ENCODE measurements around the gene CHD6.

CHD6 gene

GRCh38 chr20:41574802-41575389 lies 43.3 kb downstream of the CHD6 start:
- peaks cover 58% of the 10 kb centered on the region for H3K4me1 Mint-ChIP-seq
- ATAC-seq (no peak), DNase-seq (ENCODE audit: low spot score in 2 of 2) (no peak)
- H3K4me3 Mint-ChIP-seq, result no peak overlapping the region
- H3K27ac Mint-ChIP-seq, result no peak overlapping the region
- H3K36me3 Mint-ChIP-seq, result no peaks in the 10 kb centered on the region
- peaks cover 2% of the 10 kb centered on the region for H3K9me3 Mint-ChIP-seq

- Mint-ChIP-seq H3K9me3 (peaks cover 2% of the 10 kb centered on the region), H3K36me3 (no peaks in the 10 kb centered on the region), H3K27ac (no peak overlapping the region), H3K4me1 (peaks cover 58% of the 10 kb centered on the region), H3K4me3 (no peak overlapping the region)
- ATAC-seq, result no peak
- no peak for DNase-seq (ENCODE audit: low spot score in 2 of 2)
Observed at GRCh38 chr20:41573955-41574354, 44.2 kb downstream of the CHD6 start.

- no peaks in the 10 kb centered on the region for H3K36me3 Mint-ChIP-seq
- no peak overlapping the region for H3K27ac Mint-ChIP-seq
- no peak overlapping the region for H3K4me3 Mint-ChIP-seq
- peaks cover 47% of the 10 kb centered on the region for H3K4me1 Mint-ChIP-seq
- no peak for ATAC-seq
- peaks cover 2% of the 10 kb centered on the region for H3K9me3 Mint-ChIP-seq
- DNase-seq (ENCODE audit: low spot score in 2 of 2), result no peak
Observed at GRCh38 chr20:41572010-41572572, 46.1 kb downstream of the CHD6 start.

- ATAC-seq, result no peak
- no peaks in the 10 kb centered on the region for H3K36me3 Mint-ChIP-seq
- H3K27ac Mint-ChIP-seq, result peak overlapping the region; percentile 60
- no peak for DNase-seq (ENCODE audit: low spot score in 2 of 2)
- H3K4me1 Mint-ChIP-seq, result peaks cover 47% of the 10 kb centered on the region
- H3K9me3 Mint-ChIP-seq, result peaks cover 2% of the 10 kb centered on the region
- H3K4me3 Mint-ChIP-seq, result no peak overlapping the region
Observed at GRCh38 chr20:41571006-41571405, 47.2 kb downstream of the CHD6 start.

- Mint-ChIP-seq H3K36me3 (no peaks in the 10 kb centered on the region), H3K4me3 (no peak overlapping the region), H3K9me3 (peaks cover 2% of the 10 kb centered on the region), H3K27ac (peak overlapping the region; percentile 60), H3K4me1 (peaks cover 51% of the 10 kb centered on the region)
- DNase-seq (ENCODE audit: low spot score in 2 of 2) (no peak), ATAC-seq (no peak)
Observed at GRCh38 chr20:41570557-41570956, 47.6 kb downstream of the CHD6 start.

GRCh38 chr20:41567615-41568014 lies 50.6 kb downstream of the CHD6 start:
- H3K9me3 Mint-ChIP-seq, result no peaks in the 10 kb centered on the region
- H3K4me1 Mint-ChIP-seq, result peaks cover 52% of the 10 kb centered on the region
- DNase-seq (ENCODE audit: low spot score in 2 of 2) (no peak), ATAC-seq (no peak)
- no peaks in the 10 kb centered on the region for H3K36me3 Mint-ChIP-seq
- no peak overlapping the region for H3K4me3 Mint-ChIP-seq
- H3K27ac Mint-ChIP-seq, result no peak overlapping the region

GRCh38 chr20:41566896-41567527 lies 51.2 kb downstream of the CHD6 start:
- DNase-seq (ENCODE audit: low spot score in 2 of 2) (no peak), ATAC-seq (no peak)
- Mint-ChIP-seq H3K4me3 (no peak overlapping the region), H3K27ac (no peak overlapping the region), H3K4me1 (peaks cover 49% of the 10 kb centered on the region), H3K9me3 (no peaks in the 10 kb centered on the region), H3K36me3 (no peaks in the 10 kb centered on the region)

- H3K4me1 Mint-ChIP-seq, result peaks cover 69% of the 10 kb centered on the region
- no peak overlapping the region for H3K4me3 Mint-ChIP-seq
- H3K9me3 Mint-ChIP-seq, result no peaks in the 10 kb centered on the region
- H3K27ac Mint-ChIP-seq, result no peak overlapping the region
- no peak for DNase-seq (ENCODE audit: low spot score in 2 of 2)
- ATAC-seq, result no peak
- H3K36me3 Mint-ChIP-seq, result no peaks in the 10 kb centered on the region
Observed at GRCh38 chr20:41563087-41563486, 55.1 kb downstream of the CHD6 start.

GRCh38 chr20:41560970-41561369 lies 57.2 kb downstream of the CHD6 start:
- no peak for ATAC-seq
- no peak for DNase-seq (ENCODE audit: low spot score in 2 of 2)
- H3K4me3 Mint-ChIP-seq, result no peak overlapping the region
- peak overlapping the region; percentile 23 for H3K27ac Mint-ChIP-seq
- H3K36me3 Mint-ChIP-seq, result no peaks in the 10 kb centered on the region
- peaks cover 58% of the 10 kb centered on the region for H3K4me1 Mint-ChIP-seq
- no peaks in the 10 kb centered on the region for H3K9me3 Mint-ChIP-seq

- Mint-ChIP-seq H3K27ac (peak overlapping the region; percentile 23), H3K36me3 (no peaks in the 10 kb centered on the region), H3K9me3 (no peaks in the 10 kb centered on the region), H3K4me1 (peaks cover 48% of the 10 kb centered on the region), H3K4me3 (no peak overlapping the region)
- no peak for DNase-seq (ENCODE audit: low spot score in 2 of 2)
- no peak for ATAC-seq
Observed at GRCh38 chr20:41559658-41560057, 58.5 kb downstream of the CHD6 start.

- ATAC-seq (no peak), DNase-seq (ENCODE audit: low spot score in 2 of 2) (no peak)
- H3K36me3 Mint-ChIP-seq, result peaks cover 8% of the 10 kb centered on the region
- no peak overlapping the region for H3K4me3 Mint-ChIP-seq
- peaks cover 11% of the 10 kb centered on the region for H3K4me1 Mint-ChIP-seq
- H3K9me3 Mint-ChIP-seq, result no peaks in the 10 kb centered on the region
- H3K27ac Mint-ChIP-seq, result peak overlapping the region; percentile 46
Observed at GRCh38 chr20:41553142-41553879, 64.9 kb downstream of the CHD6 start.

GRCh38 chr20:41552295-41553068 lies 65.7 kb downstream of the CHD6 start:
- Mint-ChIP-seq H3K4me3 (no peak overlapping the region), H3K27ac (peak overlapping the region; percentile 46), H3K4me1 (peaks cover 13% of the 10 kb centered on the region), H3K9me3 (no peaks in the 10 kb centered on the region), H3K36me3 (peaks cover 8% of the 10 kb centered on the region)
- ATAC-seq, result no peak
- no peak for DNase-seq (ENCODE audit: low spot score in 2 of 2)

- ATAC-seq (no peak), DNase-seq (ENCODE audit: low spot score in 2 of 2) (no peak)
- peaks cover 17% of the 10 kb centered on the region for H3K4me1 Mint-ChIP-seq
- no peak overlapping the region for H3K4me3 Mint-ChIP-seq
- no peaks in the 10 kb centered on the region for H3K9me3 Mint-ChIP-seq
- peaks cover 8% of the 10 kb centered on the region for H3K36me3 Mint-ChIP-seq
- no peak overlapping the region for H3K27ac Mint-ChIP-seq
Observed at GRCh38 chr20:41551011-41551705, 67.0 kb downstream of the CHD6 start.

GRCh38 chr20:41547221-41547620 lies 71.0 kb downstream of the CHD6 start:
- DNase-seq (ENCODE audit: low spot score in 2 of 2) (no peak), ATAC-seq (no peak)
- Mint-ChIP-seq H3K4me1 (peaks cover 12% of the 10 kb centered on the region), H3K9me3 (no peaks in the 10 kb centered on the region), H3K36me3 (peaks cover 8% of the 10 kb centered on the region), H3K4me3 (no peak overlapping the region), H3K27ac (no peak overlapping the region)

GRCh38 chr20:41546535-41546934 lies 71.6 kb downstream of the CHD6 start:
- Mint-ChIP-seq H3K36me3 (peaks cover 8% of the 10 kb centered on the region), H3K4me1 (peaks cover 14% of the 10 kb centered on the region), H3K27ac (no peak overlapping the region), H3K4me3 (no peak overlapping the region), H3K9me3 (no peaks in the 10 kb centered on the region)
- no peak for ATAC-seq
- no peak for DNase-seq (ENCODE audit: low spot score in 2 of 2)

Measured in stimulated activated effector memory CD8-positive, alpha-beta T cell treated with anti-CD3 and anti-CD28 coated beads, Interleukin-12 subunit alpha, Interleukin-12 subunit beta, amount 100 ng/mL, for 72 hours (primary cell).